Fibroblast of peridontal ligament (primary cell): Measurements from ENCODE around the gene ST8SIA3.
A peak's percentile ranks its signal among the peaks of the same experiment; 100 is the strongest.

Source experiments
- DNase-seq: peaks from one replicate; pipeline ENCODE4 v3.0.0-alpha.2; 2010; ENCODE audit errors: extremely low read depth

The ST8SIA3 gene

GRCh38 chr18:57352271-57352701 lies at the start of gene ST8SIA3:
Gene ST8SIA3 (plus strand): TSS chr18:57352557. CDS start chr18:57352847, 290 bp downstream.
- no peak for DNase-seq

- DNase-seq = no peak
Observed at GRCh38 chr18:57311472-57311871, 40.9 kb upstream of the ST8SIA3 start.

- no peak for DNase-seq
Observed at GRCh38 chr18:57312346-57313144, 39.8 kb upstream of the ST8SIA3 start.

- no peak for DNase-seq
Observed at GRCh38 chr18:57320603-57321002, 31.8 kb upstream of the ST8SIA3 start.

GRCh38 chr18:57325491-57326166 lies 26.7 kb upstream of the ST8SIA3 start:
- DNase-seq = no peak

- DNase-seq = no peak
Observed at GRCh38 chr18:57326718-57327323, 25.5 kb upstream of the ST8SIA3 start.

- DNase-seq = no peak
Observed at GRCh38 chr18:57328665-57329064, 23.7 kb upstream of the ST8SIA3 start.

GRCh38 chr18:57329856-57330255 lies 22.5 kb upstream of the ST8SIA3 start:
- no peak for DNase-seq

GRCh38 chr18:57331718-57332117 lies 20.6 kb upstream of the ST8SIA3 start:
- DNase-seq = no peak

- DNase-seq = no peak
Observed at GRCh38 chr18:57333940-57334339, 18.4 kb upstream of the ST8SIA3 start.

- DNase-seq = no peak
Observed at GRCh38 chr18:57334383-57334782, 18.0 kb upstream of the ST8SIA3 start.

GRCh38 chr18:57336343-57336742 lies 16.0 kb upstream of the ST8SIA3 start:
- no peak for DNase-seq

- no peak for DNase-seq
Observed at GRCh38 chr18:57337890-57338289, 14.5 kb upstream of the ST8SIA3 start.

- DNase-seq = no peak
Observed at GRCh38 chr18:57343833-57344232, 8.5 kb upstream of the ST8SIA3 start.

GRCh38 chr18:57346876-57347275 lies 5.5 kb upstream of the ST8SIA3 start:
- no peak for DNase-seq

- no peak for DNase-seq
Observed at GRCh38 chr18:57347784-57348183, 4.6 kb upstream of the ST8SIA3 start.

- DNase-seq = no peak
Observed at GRCh38 chr18:57352761-57353136, 392 bp downstream of the ST8SIA3 start.

- no peak for DNase-seq
Observed at GRCh38 chr18:57353137-57353939, 981 bp downstream of the ST8SIA3 start.

- DNase-seq = peak; percentile 18
Observed at GRCh38 chr18:57353940-57354461, 1.6 kb downstream of the ST8SIA3 start.

- DNase-seq = no peak
Observed at GRCh38 chr18:57359433-57359832, 7.1 kb downstream of the ST8SIA3 start.

GRCh38 chr18:57362714-57363113 lies 10.4 kb downstream of the ST8SIA3 start:
- no peak for DNase-seq

- DNase-seq = no peak
Observed at GRCh38 chr18:57364460-57364859, 12.1 kb downstream of the ST8SIA3 start.
